ENCODE measurements around the gene XRCC3.

DNA sequence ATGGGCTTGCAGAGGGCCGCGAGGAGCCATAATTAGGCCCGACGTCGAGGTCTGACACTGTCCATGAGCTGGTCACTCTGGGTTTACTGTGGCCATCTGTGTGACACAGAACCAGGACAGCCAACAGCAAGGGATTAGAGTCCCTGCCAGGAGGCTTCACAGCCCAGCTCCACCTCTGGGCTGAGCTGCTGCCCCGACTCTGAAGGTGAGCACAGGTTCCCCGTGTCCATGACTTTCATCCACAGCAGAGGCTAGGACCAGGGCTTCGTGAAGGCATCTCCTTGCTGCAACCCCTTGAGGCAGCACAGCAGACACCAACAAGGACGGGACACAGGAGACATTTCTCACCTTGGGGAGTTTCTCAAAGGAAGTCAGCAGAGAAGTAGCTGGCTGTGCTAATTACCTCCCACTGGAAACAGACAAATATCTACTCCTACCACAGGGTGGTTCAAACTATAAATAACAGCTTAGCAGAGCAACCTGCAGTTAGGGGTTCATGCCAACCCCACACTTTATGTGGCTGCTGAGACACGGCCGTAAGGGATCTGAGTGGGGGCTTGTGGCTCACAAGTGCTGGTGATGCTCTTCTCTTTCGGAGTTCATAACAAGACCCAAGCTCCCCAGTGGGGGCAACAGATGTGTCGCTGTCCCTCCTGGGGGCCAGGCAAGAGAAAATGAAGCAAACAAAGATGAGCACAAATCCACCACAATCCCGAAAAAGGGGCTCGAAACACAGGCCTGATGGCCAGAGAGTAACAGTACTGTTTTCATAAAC lies 29.6 kb upstream of the XRCC3 start:
- TF ChIP-seq, protein P1, sequence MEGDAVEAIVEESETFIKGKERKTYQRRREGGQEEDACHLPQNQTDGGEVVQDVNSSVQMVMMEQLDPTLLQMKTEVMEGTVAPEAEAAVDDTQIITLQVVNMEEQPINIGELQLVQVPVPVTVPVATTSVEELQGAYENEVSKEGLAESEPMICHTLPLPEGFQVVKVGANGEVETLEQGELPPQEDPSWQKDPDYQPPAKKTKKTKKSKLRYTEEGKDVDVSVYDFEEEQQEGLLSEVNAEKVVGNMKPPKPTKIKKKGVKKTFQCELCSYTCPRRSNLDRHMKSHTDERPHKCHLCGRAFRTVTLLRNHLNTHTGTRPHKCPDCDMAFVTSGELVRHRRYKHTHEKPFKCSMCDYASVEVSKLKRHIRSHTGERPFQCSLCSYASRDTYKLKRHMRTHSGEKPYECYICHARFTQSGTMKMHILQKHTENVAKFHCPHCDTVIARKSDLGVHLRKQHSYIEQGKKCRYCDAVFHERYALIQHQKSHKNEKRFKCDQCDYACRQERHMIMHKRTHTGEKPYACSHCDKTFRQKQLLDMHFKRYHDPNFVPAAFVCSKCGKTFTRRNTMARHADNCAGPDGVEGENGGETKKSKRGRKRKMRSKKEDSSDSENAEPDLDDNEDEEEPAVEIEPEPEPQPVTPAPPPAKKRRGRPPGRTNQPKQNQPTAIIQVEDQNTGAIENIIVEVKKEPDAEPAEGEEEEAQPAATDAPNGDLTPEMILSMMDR (IDR thresholded peaks at IDR 0.05): no peak
- no peak for TF ChIP-seq POLR2A (IDR thresholded peaks at IDR 0.05)
